ENCODE data around the gene SCD5.

SCD5 gene

GRCh38 chr4:82718162-82718940, 80.2 kb downstream of the SCD5 start:
- DNase-seq: no peak

- DNase-seq: no peak
These were observed 82.6 kb downstream of the SCD5 start for GRCh38 chr4:82715731-82716617.

GRCh38 chr4:82713856-82714255, 84.7 kb downstream of the SCD5 start:
- DNase-seq: no peak

GRCh38 chr4:82712561-82712960, 86.0 kb downstream of the SCD5 start:
- DNase-seq: no peak

GRCh38 chr4:82711158-82711785, 87.3 kb downstream of the SCD5 start:
- DNase-seq: no peak

- DNase-seq: no peak
These were observed 88.2 kb downstream of the SCD5 start for GRCh38 chr4:82710197-82710929.

- no peak for DNase-seq
These were observed 89.6 kb downstream of the SCD5 start for GRCh38 chr4:82708982-82709381.

GRCh38 chr4:82706349-82707000, 92.1 kb downstream of the SCD5 start:
- DNase-seq: no peak

GRCh38 chr4:82705928-82706300, 92.7 kb downstream of the SCD5 start:
- no peak for DNase-seq

GRCh38 chr4:82705169-82705927, 93.2 kb downstream of the SCD5 start:
- DNase-seq: no peak

GRCh38 chr4:82704156-82704555, 94.4 kb downstream of the SCD5 start:
- no peak for DNase-seq

- DNase-seq: no peak
These were observed 100.2 kb downstream of the SCD5 start for GRCh38 chr4:82698412-82698811.

- no peak for DNase-seq
These were observed 101.0 kb downstream of the SCD5 start for GRCh38 chr4:82697561-82697960.

GRCh38 chr4:82696117-82696860, 102.3 kb downstream of the SCD5 start:
- no peak for DNase-seq

- DNase-seq: no peak
These were observed 103.7 kb downstream of the SCD5 start for GRCh38 chr4:82694892-82695291.

GRCh38 chr4:82694046-82694445, 104.5 kb downstream of the SCD5 start:
- no peak for DNase-seq

- DNase-seq: no peak
These were observed 106.4 kb downstream of the SCD5 start for GRCh38 chr4:82692101-82692780.

GRCh38 chr4:82691431-82691830, 107.2 kb downstream of the SCD5 start:
- DNase-seq: no peak

- DNase-seq: no peak
These were observed 110.4 kb downstream of the SCD5 start for GRCh38 chr4:82688091-82688795.

- DNase-seq: no peak
These were observed 111.1 kb downstream of the SCD5 start for GRCh38 chr4:82687531-82687930.
